Fibroblast of skin of right biceps (primary cell): ENCODE data around the gene TUG1.

Source experiments
- DNase-seq: peaks from one replicate; pipeline ENCODE4 v3.0.0-alpha.2; 2013

The TUG1 gene

DNA sequence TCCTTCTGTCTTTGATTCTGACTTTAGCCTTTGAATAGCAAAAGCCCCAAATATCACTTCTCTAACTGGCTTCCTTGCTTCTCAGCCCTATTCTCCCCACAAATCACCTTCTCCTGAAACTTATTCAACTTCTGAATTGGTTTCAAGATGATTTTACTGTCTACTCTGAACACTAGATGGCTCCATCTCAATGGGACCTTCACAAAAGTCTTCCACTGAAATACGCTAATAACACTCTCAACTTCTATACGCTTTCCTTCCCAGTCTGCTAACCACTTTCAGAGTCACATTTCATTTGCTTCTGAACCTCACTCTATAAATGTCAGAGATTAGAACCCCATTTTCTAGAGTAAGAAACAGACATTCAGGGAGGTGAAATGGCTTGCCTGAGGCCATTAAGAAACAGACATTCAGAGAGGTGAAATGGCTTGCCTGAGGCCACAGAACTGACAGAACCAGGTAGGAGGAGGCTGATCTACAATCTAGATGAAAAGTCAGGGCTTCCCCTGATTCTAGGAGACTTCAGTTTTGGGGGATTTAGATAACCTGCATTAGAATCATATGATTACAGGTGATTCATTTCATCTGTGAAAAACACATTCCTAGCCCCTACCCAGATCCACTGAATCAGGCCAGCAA lies 21.1 kb upstream of the TUG1 start:
- DNase-seq: peak; percentile 48

DNA sequence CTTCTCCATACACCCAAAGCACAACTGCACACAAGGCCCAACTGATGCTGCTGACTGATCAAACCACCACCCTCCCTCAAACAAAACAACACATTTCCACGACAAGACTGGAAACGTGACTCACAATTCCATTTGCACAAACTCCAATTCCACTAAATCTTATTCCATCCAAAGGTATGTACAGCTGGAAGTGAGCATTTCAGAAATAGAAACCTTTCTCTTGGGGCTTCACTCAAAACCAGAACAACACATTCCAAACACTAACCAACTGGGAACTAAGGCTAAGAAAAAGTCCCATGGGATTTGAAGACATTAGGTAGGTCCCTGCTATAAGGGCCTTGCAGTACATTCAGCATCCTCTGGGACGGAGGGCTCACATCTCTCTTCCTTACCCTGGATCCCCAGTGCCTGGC lies 20.1 kb upstream of the TUG1 start:
- DNase-seq: peak; percentile 44

DNA sequence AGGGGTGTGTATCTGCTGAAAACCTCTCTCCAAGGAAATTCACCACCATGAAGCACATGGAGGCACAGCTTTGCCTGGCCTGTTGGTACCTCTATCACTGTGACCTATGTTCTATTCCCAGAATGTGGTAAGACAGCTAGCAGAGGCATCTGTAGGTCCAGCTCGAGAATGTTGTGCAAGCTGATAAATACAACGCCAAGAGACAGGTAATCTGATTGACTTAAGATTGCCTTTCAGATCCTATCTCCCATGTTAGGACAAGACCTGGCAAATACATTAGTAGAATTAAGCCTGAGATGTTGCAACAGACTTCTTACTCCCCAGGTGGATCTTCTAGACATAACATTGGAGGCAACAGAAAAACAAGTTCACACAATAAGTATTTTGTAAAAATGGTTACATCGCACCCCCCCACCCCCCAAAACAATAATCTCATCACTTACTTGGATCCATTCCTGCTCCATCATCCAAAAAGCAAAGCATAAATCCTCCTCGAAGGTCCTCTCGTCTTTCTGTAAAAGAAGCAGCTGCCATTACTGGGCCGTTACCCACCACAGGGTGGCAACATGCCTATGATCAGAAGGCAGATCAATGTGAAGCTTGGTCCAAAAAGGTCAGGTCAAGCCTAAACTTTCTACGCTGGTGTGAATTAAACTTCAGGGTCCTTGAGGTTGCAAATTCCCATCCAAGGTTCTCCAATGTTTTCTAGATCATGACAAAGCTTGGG lies 19.0 kb upstream of the TUG1 start:
- DNase-seq: no peak

DNA sequence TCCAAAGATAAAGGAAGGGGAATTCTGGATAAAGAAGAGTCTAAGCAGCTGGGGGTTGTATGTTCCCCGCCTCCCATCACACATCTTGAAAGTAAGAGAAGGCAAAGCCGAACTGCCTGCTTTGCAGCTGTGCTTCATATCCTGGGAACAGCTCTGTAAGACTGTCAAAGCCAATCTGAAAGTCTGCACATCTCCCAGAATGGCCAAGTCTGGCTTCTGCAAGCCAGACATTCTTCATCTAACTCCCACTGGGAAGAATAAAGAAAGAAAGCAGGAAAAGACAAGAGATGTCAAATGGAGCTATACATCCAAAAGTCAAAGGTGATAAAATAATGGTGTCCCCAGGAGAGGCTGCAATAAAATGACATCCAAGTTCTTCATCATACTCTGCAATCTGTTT lies 15.9 kb upstream of the TUG1 start:
- no peak for DNase-seq

DNA sequence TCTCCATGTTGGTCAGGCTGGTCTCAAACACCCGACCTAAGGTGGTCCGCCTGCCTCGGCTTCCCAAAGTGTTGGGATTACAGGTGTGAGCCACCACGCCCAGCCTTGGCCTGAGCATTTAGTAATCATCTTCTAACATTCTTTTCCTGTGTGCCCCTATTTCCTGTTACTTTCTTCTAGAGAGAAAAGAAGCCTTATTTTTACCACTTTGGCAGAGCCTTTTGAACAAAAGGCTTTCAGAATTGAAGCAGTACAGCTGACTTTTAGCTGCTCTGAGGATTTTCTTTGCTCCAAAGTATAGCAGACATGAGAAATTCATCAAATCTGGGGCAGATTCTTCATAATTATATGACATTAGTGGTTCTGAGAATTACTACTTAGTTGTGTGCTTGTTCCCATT lies 13.9 kb upstream of the TUG1 start:
- DNase-seq: no peak

DNA sequence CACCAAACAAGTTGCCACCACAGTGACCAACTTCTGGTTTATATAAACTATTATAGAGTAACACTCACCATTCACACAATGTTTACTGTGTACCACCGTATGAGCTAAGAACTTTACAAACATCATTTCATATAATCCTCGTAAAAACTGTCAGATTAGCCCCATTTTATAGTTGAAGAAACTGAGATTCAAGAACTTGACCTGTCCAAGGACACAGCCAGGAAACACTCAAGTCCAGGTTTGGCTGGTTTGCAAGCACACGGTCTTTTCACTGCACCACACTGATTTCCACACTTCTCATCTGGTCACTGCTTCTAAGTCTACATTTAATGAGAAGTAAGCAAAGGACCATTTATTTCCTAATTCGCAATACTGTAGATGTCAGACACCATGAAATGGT lies 4.2 kb upstream of the TUG1 start:
- DNase-seq: no peak

DNA sequence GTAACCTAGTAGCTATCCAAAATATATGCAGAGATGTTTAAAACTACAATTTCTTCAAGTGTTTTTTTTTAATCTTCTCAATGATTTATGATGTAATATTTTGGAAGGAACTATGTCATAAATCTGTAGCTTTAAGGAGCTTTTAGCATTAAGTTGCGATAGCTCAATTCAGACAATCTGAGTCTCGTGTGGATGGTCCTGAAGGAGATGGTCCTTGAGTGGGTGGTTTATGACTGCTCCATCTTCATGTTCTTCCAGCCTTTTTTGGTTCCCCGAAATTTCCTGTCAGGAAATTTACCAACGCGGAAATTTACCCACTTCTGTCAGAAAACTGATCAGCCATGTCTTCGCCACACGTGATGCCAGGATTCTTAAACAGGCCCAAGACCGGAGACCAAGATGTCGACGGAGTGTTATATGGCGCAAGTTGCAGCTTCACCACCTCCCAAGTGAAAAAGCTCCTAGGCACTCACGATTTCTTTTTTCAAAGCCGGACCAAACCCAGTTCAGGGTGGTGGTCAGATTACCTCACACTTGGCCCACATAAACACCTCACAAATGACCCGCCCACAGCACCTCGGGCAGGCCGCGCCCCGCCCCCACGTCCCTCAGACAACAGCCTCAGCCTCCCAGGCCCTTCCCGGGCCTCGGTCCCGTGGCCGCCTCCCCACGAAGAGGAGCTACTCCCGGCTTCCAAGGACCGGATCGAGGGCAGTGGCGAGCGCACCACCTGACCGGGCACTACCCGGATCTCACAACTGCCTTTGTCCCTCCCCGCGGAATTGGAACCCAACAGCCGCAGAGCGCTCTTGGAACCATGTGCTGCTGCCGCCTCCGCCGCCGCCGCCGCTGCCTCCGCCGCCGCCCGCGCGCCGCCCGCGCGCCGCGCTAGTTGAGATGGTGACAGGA lies 796 bp upstream of the TUG1 start, which contains the start of gene MORC2:
Gene MORC2 (minus strand): TSS at position 760 of the 909 bp plus-strand sequence. CDS start 885 bp downstream, outside the sequence.
- DNase-seq: no peak

DNA sequence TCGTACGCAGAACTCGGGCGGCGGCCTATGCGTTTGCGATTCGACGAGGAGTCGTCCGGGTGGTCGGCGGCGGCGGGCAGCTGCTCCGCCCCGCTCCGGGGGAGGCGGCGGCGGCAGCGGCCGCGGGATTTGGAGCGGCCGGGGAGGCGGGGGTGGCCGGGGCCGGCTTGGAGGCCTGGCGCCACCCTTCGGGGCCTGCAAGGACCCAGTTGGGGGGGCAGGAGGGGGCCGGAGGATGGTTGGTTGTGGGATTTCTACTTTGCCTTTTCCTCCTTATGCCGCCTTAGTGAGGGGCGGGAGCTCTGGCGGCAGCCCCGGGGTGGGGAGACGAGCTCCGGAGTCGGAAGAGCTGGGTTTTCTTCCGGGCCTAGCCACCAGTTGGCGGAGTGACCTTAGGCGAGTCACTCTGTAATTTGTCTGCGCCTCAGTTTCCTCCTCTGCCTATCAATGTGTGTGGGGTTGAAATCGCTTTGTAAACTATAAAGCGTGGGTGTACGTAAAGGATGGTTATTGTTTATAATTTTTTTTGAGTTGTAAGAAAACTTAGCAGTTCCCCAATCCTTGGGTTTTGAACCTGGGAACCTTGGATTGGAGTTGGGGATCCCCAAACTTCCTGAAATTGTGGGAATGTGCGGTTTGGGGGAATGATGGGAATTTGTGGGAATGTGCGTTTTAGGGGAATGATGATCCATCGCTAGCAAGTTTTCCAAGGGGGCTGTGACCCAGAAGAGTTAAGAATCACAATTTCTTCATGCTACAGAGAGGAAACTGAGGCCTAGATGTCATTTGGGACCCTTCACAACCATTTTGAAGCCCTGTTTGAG lies 679 bp downstream of the TUG1 start:
- peak; percentile 47 for DNase-seq

DNA sequence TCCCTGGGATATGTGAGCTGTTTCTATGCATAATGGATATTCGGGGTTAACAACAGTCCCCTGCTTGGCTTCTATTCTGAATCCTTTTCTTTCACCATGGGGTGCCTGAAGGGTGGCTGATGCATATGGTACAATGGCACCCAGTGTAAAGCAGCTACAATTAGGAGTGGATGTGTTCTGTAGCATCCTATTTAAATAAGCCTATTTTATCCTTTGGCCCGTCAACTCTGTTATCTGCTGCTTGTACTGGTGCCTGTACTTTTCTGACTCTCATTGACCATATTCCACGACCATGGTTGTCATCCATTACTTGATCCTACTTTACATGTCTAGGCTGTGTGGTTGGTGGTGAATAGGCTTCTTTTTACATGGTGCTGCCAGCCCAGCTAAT lies 1.3 kb downstream of the TUG1 start:
- DNase-seq: no peak

DNA sequence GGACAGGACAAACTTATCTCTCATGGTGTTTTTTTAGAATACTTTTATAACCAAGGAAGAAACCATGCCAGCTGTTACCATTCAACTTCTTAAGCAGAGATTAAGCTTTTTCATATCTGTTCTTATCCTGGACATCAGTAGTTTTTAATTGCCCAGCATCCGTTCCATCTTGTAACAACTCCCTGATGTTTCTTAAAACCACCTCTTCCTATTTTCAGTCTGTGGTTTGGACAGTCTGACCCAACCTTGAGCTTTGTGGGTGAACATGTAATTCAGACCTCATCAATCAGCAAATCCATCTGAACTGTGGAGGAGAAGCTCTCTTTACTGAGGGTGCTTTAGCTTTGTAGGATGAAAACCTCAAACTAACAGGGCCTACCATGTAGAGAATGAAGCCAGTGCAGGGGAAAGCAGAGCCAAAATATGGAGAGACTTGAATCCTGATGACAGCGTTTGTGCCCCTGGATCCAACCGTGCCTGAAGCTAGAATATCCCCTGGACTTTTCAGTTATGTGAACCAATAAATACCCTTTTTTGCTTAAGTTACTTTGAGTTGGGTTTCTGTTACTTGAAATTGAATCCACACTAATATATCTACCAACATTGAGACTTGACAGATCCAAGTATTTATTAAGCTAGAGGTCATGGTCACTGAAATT lies 9.4 kb downstream of the TUG1 start:
- DNase-seq: no peak

DNA sequence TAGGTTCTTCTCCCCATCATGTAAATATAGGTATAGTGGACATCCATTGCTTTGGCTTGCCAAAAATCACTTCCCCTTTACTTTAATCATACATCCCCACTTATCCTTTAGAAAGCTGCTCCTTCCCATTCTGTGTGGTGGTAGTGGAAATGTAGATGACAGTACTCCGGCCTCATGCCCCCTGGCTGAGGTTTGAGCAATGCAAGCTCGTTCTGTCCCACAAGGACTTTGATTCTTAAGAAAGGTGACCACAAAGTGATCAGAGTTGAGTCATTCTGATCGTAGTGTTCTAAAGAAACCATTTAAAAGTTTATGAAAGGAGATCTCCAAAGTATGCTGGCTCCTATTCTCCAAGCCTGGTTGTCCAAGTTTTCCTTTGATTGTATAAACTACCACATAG lies 10.9 kb downstream of the TUG1 start:
- no peak for DNase-seq

DNA sequence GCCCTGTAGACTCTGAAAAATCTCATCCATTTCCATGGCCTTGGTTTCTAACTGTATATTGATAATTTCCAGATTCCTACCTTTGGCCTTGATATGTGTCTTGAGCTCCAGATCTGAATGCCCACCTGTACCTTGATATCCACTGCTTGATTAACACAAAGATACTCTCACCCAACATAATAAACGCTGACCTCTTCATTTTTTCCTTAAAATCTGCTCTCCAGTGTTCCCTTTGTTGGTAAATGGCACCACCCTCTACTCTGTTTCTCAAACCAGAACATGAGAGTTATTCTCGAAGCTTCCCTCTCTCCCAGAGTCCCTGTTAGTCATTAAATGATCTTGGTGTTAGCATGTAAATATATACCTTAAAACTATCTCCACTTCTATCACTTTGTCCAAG lies 13.4 kb downstream of the TUG1 start:
- no peak for DNase-seq

DNA sequence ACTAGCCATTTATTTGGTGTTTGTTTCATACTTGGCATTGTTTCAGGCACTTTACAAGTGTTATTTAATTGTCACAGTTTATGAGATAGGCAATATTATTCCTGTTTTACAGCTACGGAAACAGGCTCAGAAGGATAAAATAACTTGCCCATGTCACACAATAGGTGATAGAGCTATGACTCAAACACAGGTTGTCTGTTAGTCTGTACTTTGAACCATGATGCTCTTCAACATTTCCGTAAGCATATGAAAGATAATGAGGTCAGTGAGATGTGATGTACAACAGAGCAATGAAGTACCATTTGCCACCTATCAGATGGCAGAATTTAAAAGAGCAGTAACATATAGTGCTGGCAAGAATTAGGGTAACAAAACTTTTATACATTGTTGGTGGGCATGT lies 15.3 kb downstream of the TUG1 start:
- DNase-seq: no peak

DNA sequence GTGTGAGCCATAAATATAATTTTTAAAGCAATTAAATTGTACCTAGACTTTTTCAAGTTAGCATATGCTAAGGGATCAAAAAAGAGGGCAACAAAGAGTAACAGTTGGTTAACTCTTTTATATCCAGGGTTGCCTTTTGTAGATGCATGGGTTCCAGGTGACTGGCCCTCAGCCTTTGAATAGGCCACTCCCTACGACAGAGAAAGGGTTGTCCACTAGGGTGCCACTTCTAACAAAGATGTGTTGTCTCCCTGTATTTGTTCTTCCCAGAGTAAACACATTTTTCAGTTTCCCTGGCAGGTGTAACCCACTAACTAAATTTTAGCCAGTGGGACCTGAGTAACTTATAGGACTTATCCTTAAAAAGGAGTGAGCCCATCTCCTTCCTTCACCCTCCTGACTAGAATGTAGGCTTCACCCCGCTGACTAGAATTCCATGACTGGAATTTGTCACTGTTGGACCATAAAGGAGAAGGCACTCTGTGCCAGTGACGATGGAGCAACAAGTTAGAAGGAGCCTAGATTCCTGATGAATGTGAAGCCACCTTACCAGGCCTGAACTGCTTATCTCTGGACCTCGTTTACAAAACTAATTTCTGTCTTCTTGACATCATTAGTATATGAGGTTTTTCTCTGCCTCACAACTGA lies 16.6 kb downstream of the TUG1 start:
- no peak for DNase-seq

DNA sequence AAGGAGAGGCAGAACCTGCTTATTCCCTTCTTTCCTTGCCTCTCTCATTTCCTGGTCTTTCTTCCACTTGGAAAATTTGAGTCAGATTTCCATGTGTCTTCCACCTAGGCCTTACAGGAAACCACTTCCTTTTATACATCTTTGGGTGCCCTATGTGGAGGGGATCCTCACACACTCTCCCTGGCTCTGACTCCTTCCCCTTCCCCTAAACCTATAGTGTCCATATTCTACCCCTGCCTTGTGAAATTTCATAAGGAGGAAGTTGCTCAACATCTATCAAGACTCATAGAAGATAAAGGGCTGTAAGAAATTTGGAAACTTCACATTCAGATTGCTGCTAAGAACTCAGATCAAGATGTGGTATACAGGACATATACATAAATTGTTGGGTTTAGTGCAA lies 20.4 kb downstream of the TUG1 start:
- no peak for DNase-seq

DNA sequence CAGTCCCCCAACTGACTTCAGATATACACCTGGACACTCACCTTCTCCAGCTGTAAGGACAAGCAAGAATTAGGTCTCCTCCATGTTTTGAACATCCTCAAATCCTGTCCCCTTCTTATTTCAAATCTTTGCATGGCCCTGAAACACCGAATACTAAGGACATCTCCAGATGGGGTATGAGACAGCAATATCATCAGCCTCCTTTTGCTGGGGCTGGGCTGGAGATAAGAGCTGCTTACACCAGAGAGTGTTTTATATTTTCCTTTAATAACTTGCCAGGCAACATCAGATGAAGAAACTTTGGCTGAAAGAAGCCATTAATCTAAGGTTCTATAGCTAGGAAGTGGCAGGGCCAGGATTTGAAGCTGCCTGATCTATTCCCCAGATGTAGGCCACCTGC lies 21.6 kb downstream of the TUG1 start:
- no peak for DNase-seq

DNA sequence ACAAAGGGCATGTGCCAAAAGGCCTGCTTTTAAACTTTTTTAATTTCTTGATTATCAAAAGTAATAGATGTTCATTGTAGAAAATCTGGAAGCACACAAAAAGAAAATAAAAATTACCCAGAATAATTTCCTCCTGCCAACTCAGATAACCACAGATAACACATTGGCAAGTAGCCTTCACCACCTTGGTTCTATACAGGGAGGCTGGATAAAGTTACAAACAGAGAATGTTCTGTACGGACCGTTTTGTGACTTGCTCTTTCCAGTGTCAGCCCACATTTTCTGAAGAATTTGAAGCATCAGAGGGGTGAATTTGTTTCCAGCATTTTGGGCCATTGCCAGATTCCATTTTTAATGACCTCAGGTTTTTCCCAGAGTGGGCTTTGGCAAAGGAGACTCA lies 23.5 kb downstream of the TUG1 start:
- DNase-seq: no peak

DNA sequence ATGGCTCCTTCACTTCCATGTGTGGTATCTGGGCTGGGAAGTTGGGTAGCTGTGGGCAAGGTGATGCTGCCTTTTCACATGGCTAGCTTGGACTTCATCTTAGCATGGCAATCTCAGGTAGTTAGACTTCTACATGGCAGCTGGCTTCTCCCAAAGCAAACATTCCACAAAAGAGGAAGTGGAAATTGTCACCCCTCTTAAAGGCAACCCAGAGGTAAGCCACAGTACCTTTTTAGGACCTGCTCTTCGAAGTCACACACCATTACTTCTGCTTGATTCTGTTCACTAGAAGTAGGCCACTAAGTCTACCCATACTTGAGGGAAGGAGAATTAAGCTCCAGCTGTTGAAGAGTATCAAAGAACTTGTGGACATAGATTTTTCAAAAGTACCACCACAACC lies 25.9 kb downstream of the TUG1 start:
- DNase-seq: no peak

DNA sequence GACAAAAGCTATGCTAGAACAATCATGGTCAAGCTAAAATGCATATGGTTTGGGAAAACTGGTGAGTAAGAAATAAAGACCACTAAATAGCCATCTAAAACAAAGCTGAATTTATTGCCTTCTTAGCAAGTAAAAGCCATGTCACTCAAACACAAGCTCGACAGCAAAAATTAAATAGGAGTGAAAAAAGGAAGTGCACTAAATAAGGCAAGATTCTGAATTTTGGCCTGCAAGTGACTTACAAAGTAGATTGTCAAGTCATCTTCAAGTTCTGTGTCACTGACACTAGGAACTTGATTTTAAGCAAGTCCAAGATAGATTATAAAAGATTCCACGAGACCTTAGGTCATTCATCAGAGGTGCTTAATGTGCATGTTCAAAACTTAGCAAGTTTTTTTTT lies 27.4 kb downstream of the TUG1 start:
- no peak for DNase-seq

DNA sequence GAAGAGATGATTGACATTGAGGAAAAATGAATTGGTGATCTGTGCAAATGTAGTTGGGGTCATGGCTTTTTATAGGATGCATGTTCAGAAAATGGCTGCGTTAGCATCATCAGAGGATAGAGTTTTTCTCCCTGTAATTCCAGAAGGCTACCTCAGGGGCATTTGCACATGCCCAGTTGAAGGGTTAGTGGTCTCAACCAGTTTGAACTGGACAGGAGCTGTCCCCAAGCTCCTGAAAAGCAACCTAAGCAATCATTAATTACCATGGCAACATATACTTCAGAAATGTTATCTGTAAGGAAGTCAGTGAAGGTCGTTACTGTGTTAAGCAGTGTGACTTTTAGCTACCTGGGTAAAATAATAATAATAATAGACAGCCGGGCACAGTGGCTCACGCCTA lies 29.3 kb downstream of the TUG1 start:
- peak; percentile 1 for DNase-seq

DNA sequence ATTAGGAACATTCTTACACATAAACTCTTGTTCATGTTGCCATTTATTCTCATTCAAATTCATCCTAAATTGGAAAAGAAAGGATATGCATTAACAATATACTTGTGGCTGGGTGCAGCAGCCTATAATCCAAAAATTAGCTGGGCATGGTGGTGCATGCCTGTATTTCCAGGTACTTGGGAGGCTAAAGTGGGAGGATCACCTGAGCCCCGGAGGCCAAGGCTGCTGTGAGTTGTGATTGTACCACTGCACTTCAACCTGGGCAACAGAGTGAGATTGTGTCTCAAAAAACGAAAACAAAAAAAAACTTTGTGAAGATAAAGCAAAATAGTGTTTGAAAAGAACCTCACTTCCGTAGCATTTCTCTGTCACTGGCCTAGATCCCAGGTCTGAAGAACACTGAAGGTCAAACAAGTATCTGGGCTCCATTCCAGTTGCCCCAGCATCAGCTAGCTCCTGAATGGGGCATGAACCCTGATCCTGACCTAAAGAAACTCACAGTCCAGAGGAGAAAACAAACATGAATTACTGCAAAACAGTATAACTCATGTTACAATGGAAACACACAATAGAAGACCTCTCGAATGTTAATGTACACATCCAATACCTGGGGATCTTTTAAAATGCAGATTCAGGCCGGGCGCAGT lies 32.2 kb downstream of the TUG1 start:
- no peak for DNase-seq
